Lung (tissue), 12 donors: ENCODE results near the gene UBXN4. TPM values are rescaled to one million over a fixed set of nuclear protein-coding genes. Genes with fewer than 3 reads are reported as not detected.

Experiments used
- ATAC-seq: fragments of 200-7000 bp; cut with Tn5 transposase; one replicate; pipeline ENCODE4 v1.9.1; 2020; ENCODE audit warnings: moderate number of reproducible peaks; ENCODE audit not compliant: insufficient read depth, low FRiP score
- DNase-seq, 3 donors: peaks; one replicate each; pipeline ENCODE4 v3.0.0-alpha.2; 2013 to 2017
- H3K27ac ChIP-seq, 2 donors: one replicate each; pipeline ENCODE4 v1.5.1; 2013; ENCODE audit warnings: mild to moderate bottlenecking in 2 of 2, moderate library complexity in 2 of 2, control low read depth in 1 of 2, inconsistent platforms in 1 of 2, low read depth in 1 of 2, low read length in 1 of 2
- H3K27me3 ChIP-seq, 3 donors: one replicate each; pipeline ENCODE4 v1.5.1; 2013; ENCODE audit warnings: low read length in 2 of 3; ENCODE audit not compliant: control insufficient read depth in 3 of 3, insufficient read depth in 3 of 3
- H3K36me3 ChIP-seq, 4 donors: one replicate each; pipeline ENCODE4 v1.5.1; 2013; ENCODE audit warnings: low read length in 4 of 4, mild to moderate bottlenecking in 1 of 4, moderate library complexity in 1 of 4; ENCODE audit not compliant: control insufficient read depth in 4 of 4, insufficient read depth in 4 of 4
- H3K4me1 ChIP-seq, 5 donors: one replicate each; pipeline ENCODE4 v1.5.1; 2013; ENCODE audit warnings: low read length in 5 of 5, mild to moderate bottlenecking in 2 of 5, moderate library complexity in 1 of 5; ENCODE audit not compliant: control insufficient read depth in 5 of 5, insufficient read depth in 5 of 5
- H3K4me3 ChIP-seq: one replicate; pipeline ENCODE4 v1.5.1; 2013; ENCODE audit warnings: mild to moderate bottlenecking, control low read depth, moderate library complexity
- H3K9ac ChIP-seq, 2 donors: one replicate each; pipeline ENCODE4 v1.5.1; 2013; ENCODE audit warnings: low read length in 2 of 2, control low read depth in 1 of 2; ENCODE audit not compliant: insufficient read depth in 1 of 2
- H3K9me3 ChIP-seq, 4 donors: one replicate each; pipeline ENCODE4 v1.5.1; 2013; ENCODE audit warnings: low read length in 3 of 4, mild to moderate bottlenecking in 1 of 4, moderate library complexity in 1 of 4; ENCODE audit not compliant: control insufficient read depth in 4 of 4, insufficient read depth in 3 of 4
- CTCF ChIP-seq: IDR thresholded peaks from 2 replicates; pipeline ENCODE4 v1.5.1; 2012; ENCODE audit warnings: mild to moderate bottlenecking; ENCODE audit errors: control extremely low read depth, extremely low read depth
- WGBS, 2 donors: extraction: QIAGEN DNeasy Blood & Tissue Kit; methylation state at CpG; one replicate each; pipeline ENCODE4 v1.1.7; 2013; 5-methylcytosine and 5-hydroxymethylcytosine counted together
- polyA plus RNA-seq, 2 donors: library from polyadenylated mRNA; stranded (reverse); fragments of 200-250 nt; gene quantifications; one replicate each; pipeline ENCODE4 v1.2.1, GENCODE V29; 2013
- total RNA-seq, 2 donors: library from RNA; depleted of rRNA in 1 of 2; stranded (reverse); fragments of >200 nt in 1 of 2; gene quantifications; one replicate each; pipeline ENCODE4 v1.2.1, GENCODE V29; 2014 to 2021
- donor health status: control.
- donor health status: control.
- donor health status: Bipolar disorder and iron deficiency.
- donor health status: healthy.
- donor health status: DM: yes; HTN: yes; CAD: no.

Gene UBXN4
- total and polyA plus RNA-seq, 4 donors, result 39.7 to 121 (median 65.9) TPM

GRCh38 chr2:135773917-135774316, 32.3 kb downstream of the UBXN4 start:
- TF ChIP-seq CTCF, result no peak
- Histone ChIP-seq H3K36me3 (peaks cover 24 to 69% (median 47%) of the 10 kb centered on the region in 4 donors), H3K9ac (no peak overlapping the region), H3K4me3 (no peak overlapping the region), H3K9me3 (no peaks in the 10 kb centered on the region), H3K4me1 (no peaks in the 10 kb centered on the region), H3K27me3 (no peaks in the 10 kb centered on the region), H3K27ac (no peak overlapping the region)
- ATAC-seq (no peak), DNase-seq (no peak)

GRCh38 chr2:135775420-135775819, 33.8 kb downstream of the UBXN4 start:
- H3K4me1 ChIP-seq, result no peaks in the 10 kb centered on the region
- DNase-seq (peak in 2 of 3 donors; percentile 22 to 40), ATAC-seq (no peak)
- H3K27ac ChIP-seq, result no peak overlapping the region
- no peaks in the 10 kb centered on the region for H3K27me3 ChIP-seq
- H3K9me3 ChIP-seq, result no peaks in the 10 kb centered on the region
- H3K9ac ChIP-seq, result no peak overlapping the region
- H3K4me3 ChIP-seq, result no peak overlapping the region
- H3K36me3 ChIP-seq, result peaks cover 30 to 71% (median 47%) of the 10 kb centered on the region in 4 donors
- no peak for TF ChIP-seq CTCF
- 46 to 50% methylated on average over 2 of the region's 2 CpGs for WGBS, 2 donors

GRCh38 chr2:135776367-135776766, 34.7 kb downstream of the UBXN4 start:
- Histone ChIP-seq H3K9ac (no peak overlapping the region), H3K9me3 (no peaks in the 10 kb centered on the region), H3K36me3 (peaks cover 28 to 70% (median 46%) of the 10 kb centered on the region in 4 donors), H3K4me3 (no peak overlapping the region), H3K27me3 (no peaks in the 10 kb centered on the region), H3K4me1 (no peaks in the 10 kb centered on the region), H3K27ac (no peak overlapping the region)
- DNase-seq, result no peak
- WGBS, 2 donors, result 98 to 100% methylated on average over 7 of the region's 7 CpGs
- TF ChIP-seq CTCF, result no peak
- no peak for ATAC-seq

GRCh38 chr2:135782231-135782630, 40.6 kb downstream of the UBXN4 start:
- ATAC-seq (no peak), DNase-seq (no peak)
- H3K4me1 ChIP-seq, result no peaks in the 10 kb centered on the region
- no peak overlapping the region for H3K9ac ChIP-seq
- 87 to 92% methylated on average over 2 of the region's 2 CpGs for WGBS, 2 donors
- H3K9me3 ChIP-seq, result no peaks in the 10 kb centered on the region
- no peak for TF ChIP-seq CTCF
- H3K27me3 ChIP-seq, result no peaks in the 10 kb centered on the region
- H3K36me3 ChIP-seq, result peaks cover 18 to 49% (median 34%) of the 10 kb centered on the region in 4 donors
- H3K27ac ChIP-seq, result no peak overlapping the region
- H3K4me3 ChIP-seq, result no peak overlapping the region
